SU-DHL-6 (cell line): ENCODE data around the gene BRD1.

ENCODE experiments used
- CTCF ChIP-seq: fragments of 200-600 bp; sonication (generic); IDR thresholded peaks from one replicate; pipeline ENCODE4 v1.5.1; 2017; ENCODE audit warnings: antibody characterized with exemption, mild to moderate bottlenecking, low read length, moderate library complexity; ENCODE audit not compliant: insufficient read depth, poor library complexity, severe bottlenecking
- EZH2phosphoT487 ChIP-seq: fragments of 200-600 bp; sonication (generic), shearing (Covaris generic); conservative IDR thresholded peaks from 2 replicates; pipeline ENCODE4 v1.6.1; 2018; ENCODE audit warnings: mild to moderate bottlenecking, antibody characterized with exemption, low read length, moderate library complexity, mixed read lengths

GRCh38 chr22:49763696-49764095 is 64.0 kb downstream of the BRD1 start:
- TF ChIP-seq CTCF, result no peak
- no peak for TF ChIP-seq EZH2phosphoT487
